CD4-positive, alpha-beta memory T cell (primary cell): ENCODE measurements around the gene TUBG2. TPM values are rescaled to one million over a fixed set of nuclear protein-coding genes. Genes with fewer than 3 reads are reported as not detected.

Experiments used
- CTCF ChIA-PET: fragments of 350-600 bp; sonication (Branson Sonifier 250); formaldehyde crosslinking; loops from one replicate; lab custom pipeline; 2021; ENCODE audit warnings: inconsistent platforms; ENCODE audit not compliant: partially characterized antibody; lab: Charles Lee
- POLR2A ChIA-PET: fragments of 350-600 bp; sonication (Branson Sonifier 250); formaldehyde crosslinking; loops from one replicate; lab custom pipeline; 2021; ENCODE audit not compliant: partially characterized antibody; lab: Charles Lee
- DNase-seq, 5 donors: peaks; one replicate each; pipeline versions ENCODE4 v3.0.0 to v3.0.0-alpha.2; 2020 to 2022; ENCODE audit warnings: mixed read lengths in 1 of 5
- H3K27ac ChIP-seq: one replicate; pipeline ENCODE4 v1.7.0; 2013; ENCODE audit warnings: low read depth, low read length
- H3K27me3 ChIP-seq: 2 replicates; pipeline ENCODE4 v1.7.0; 2013; ENCODE audit warnings: mild to moderate bottlenecking, low read length, moderate library complexity; ENCODE audit not compliant: insufficient read depth
- H3K36me3 ChIP-seq: 2 replicates; pipeline ENCODE4 v1.7.0; 2013; ENCODE audit warnings: mild to moderate bottlenecking, low read length, moderate library complexity; ENCODE audit not compliant: insufficient read depth
- H3K4me1 ChIP-seq: 2 replicates; pipeline ENCODE4 v1.7.0; 2013; ENCODE audit warnings: mild to moderate bottlenecking, low read length, moderate library complexity; ENCODE audit not compliant: insufficient read depth
- H3K4me3 ChIP-seq, 2 donors: one replicate each; pipeline ENCODE4 v1.7.0; 2013; ENCODE audit warnings: low read length in 2 of 2, mild to moderate bottlenecking in 1 of 2
- H3K9me3 ChIP-seq, 2 donors: one replicate each; pipeline ENCODE4 v1.7.0; 2013; ENCODE audit warnings: low read length in 2 of 2, control low read depth in 1 of 2; ENCODE audit not compliant: control insufficient read depth in 1 of 2
- H3K27ac Mint-ChIP-seq, 7 donors: one replicate each; pipeline ENCODE4 v1.8.0; 2020 to 2021; ENCODE audit warnings: mixed read lengths in 7 of 7, mild to moderate bottlenecking in 6 of 7, inconsistent platforms in 3 of 7, moderate library complexity in 3 of 7
- H3K27me3 Mint-ChIP-seq, 2 donors: one replicate each; pipeline ENCODE4 v1.8.0; 2020 to 2021; ENCODE audit warnings: mixed read lengths in 2 of 2
- H3K36me3 Mint-ChIP-seq, 2 donors: one replicate each; pipeline ENCODE4 v1.8.0; 2020 to 2021; ENCODE audit warnings: mixed read lengths in 2 of 2, inconsistent platforms in 1 of 2, mild to moderate bottlenecking in 1 of 2
- H3K4me1 Mint-ChIP-seq, 4 donors: one replicate each; pipeline ENCODE4 v1.8.0; 2020 to 2021; ENCODE audit warnings: mixed read lengths in 4 of 4, mild to moderate bottlenecking in 1 of 4
- H3K4me3 Mint-ChIP-seq, 8 donors: one replicate each; pipeline ENCODE4 v1.8.0; 2020 to 2021; ENCODE audit warnings: mixed read lengths in 8 of 8, mild to moderate bottlenecking in 7 of 8, moderate library complexity in 6 of 8, inconsistent platforms in 3 of 8
- H3K9me3 Mint-ChIP-seq, 8 donors: one replicate each; pipeline ENCODE4 v1.8.0; 2020 to 2021; ENCODE audit warnings: mixed read lengths in 8 of 8, mild to moderate bottlenecking in 5 of 8, inconsistent platforms in 3 of 8, moderate library complexity in 1 of 8
- intact Hi-C: fragments of 100-400 bp; cut with micrococcal nuclease; formaldehyde crosslinking; loops from one replicate; pipeline ENCODE4 v1.15.1; 2023
- microRNA-seq: library from miRNA; unstranded; fragments of <30 nt; microRNA quantifications from one replicate; pipeline ENCODE4 v1.2.0, GENCODE V29; 2021; ENCODE audit warnings: borderline replicate concordance, borderline number of aligned reads, borderline microRNAs expressed, mixed read lengths
- polyA plus RNA-seq, 2 donors: library from polyadenylated mRNA; unstranded; fragments of 300-500 nt; fragmentation: Illumina TruSeq; gene quantifications; one replicate each; pipeline ENCODE4 v1.2.3, GENCODE V29; 2021
- total RNA-seq, 2 experiments: library from RNA; stranded (reverse); gene quantifications; one replicate each; pipeline ENCODE4 v1.2.3, GENCODE V29; 2021

The TUBG2 gene
- total and polyA plus RNA-seq, 4 experiments from 2014 or later = 3.0 to 19.1 (median 11.5) TPM

GRCh38 chr17:42704837-42705494, 45.9 kb downstream of the TUBG2 start:
- ChIA-PET POLR2A (interaction anchor here (0.6 kb wide), 1 partner anchor 8 kb away, joined by 3 read pairs; no protein-coding TSS in a partner anchor), CTCF (interaction anchor here (0.7 to 1.6 kb wide), 2 partner anchors 9 to 127 kb away, joined by 3 to 6 read pairs; partner anchors contain the start of gene PSMC3IP)
- H3K4me3 ChIP-seq = no peak overlapping the region
- peak overlapping the region in 6 of 8 donors; percentile 31 to 67 (median 56) for H3K4me3 Mint-ChIP-seq
- peak overlapping the region in 2 of 7 donors; percentile 20 to 66 for H3K27ac Mint-ChIP-seq
- peaks cover 66 to 68% of the 10 kb centered on the region in 2 donors for H3K36me3 Mint-ChIP-seq
- no peaks in the 10 kb centered on the region for H3K9me3 ChIP-seq
- no peaks in the 10 kb centered on the region for H3K27me3 ChIP-seq
- intact Hi-C loops = no loop called here
- peaks cover 29 to 66% (median 41%) of the 10 kb centered on the region in 4 donors for H3K4me1 Mint-ChIP-seq
- DNase-seq = no peak
- H3K4me1 ChIP-seq = peaks cover 55% of the 10 kb centered on the region
- H3K36me3 ChIP-seq = peaks cover 48% of the 10 kb centered on the region
- H3K27me3 Mint-ChIP-seq = no peaks in the 10 kb centered on the region
- H3K27ac ChIP-seq = no peak overlapping the region
- no peaks in the 10 kb centered on the region for H3K9me3 Mint-ChIP-seq

- peak overlapping the region; percentile 64 to 84 (median 74) for H3K4me3 Mint-ChIP-seq
- peak overlapping the region in 6 of 7 donors; percentile 9 to 74 (median 30) for H3K27ac Mint-ChIP-seq
- POLR2A ChIA-PET = interaction anchor here (0.6 to 1.1 kb wide), 7 partner anchors 24 to 739 kb away, joined by 3 to 4 read pairs (median 3); partner anchors contain the start of genes PLEKHH3, RETREG3 and TUBG1
- no peaks in the 10 kb centered on the region for H3K9me3 ChIP-seq
- H3K36me3 Mint-ChIP-seq = peaks cover 68 to 70% of the 10 kb centered on the region in 2 donors
- peaks cover 58% of the 10 kb centered on the region for H3K4me1 ChIP-seq
- H3K4me1 Mint-ChIP-seq = peaks cover 29 to 73% (median 40%) of the 10 kb centered on the region in 4 donors
- H3K27ac ChIP-seq = peak overlapping the region; percentile 9
- no peaks in the 10 kb centered on the region for H3K27me3 ChIP-seq
- H3K4me3 ChIP-seq = no peak overlapping the region
- CTCF ChIA-PET = interaction anchor here (0.6 to 1.3 kb wide), 4 partner anchors 14 to 485 kb away, joined by 3 to 4 read pairs (median 4); no protein-coding TSS in a partner anchor
- DNase-seq = peak; percentile 73 to 79 (median 78)
- intact Hi-C loops = loop anchor here (2.0 kb wide), 1 partner anchor 28 kb away; no protein-coding TSS in a partner anchor
- H3K36me3 ChIP-seq = peaks cover 48% of the 10 kb centered on the region
- H3K27me3 Mint-ChIP-seq = no peaks in the 10 kb centered on the region
- H3K9me3 Mint-ChIP-seq = no peaks in the 10 kb centered on the region
Measured at GRCh38 chr17:42706732-42707131, 47.6 kb downstream of the TUBG2 start.

GRCh38 chr17:42708588-42708987, 49.5 kb downstream of the TUBG2 start:
- Histone ChIP-seq H3K36me3 (peaks cover 41% of the 10 kb centered on the region), H3K27me3 (no peaks in the 10 kb centered on the region), H3K27ac (no peak overlapping the region), H3K4me1 (peaks cover 58% of the 10 kb centered on the region), H3K4me3 (no peak overlapping the region), H3K9me3 (no peaks in the 10 kb centered on the region)
- Mint-ChIP-seq H3K27ac (peak overlapping the region in 2 of 7 donors; percentile 32 to 76), H3K36me3 (peaks cover 68 to 70% of the 10 kb centered on the region in 2 donors), H3K4me1 (peaks cover 29 to 68% (median 40%) of the 10 kb centered on the region in 4 donors), H3K9me3 (no peaks in the 10 kb centered on the region), H3K4me3 (peak overlapping the region in 5 of 8 donors; percentile 26 to 66 (median 59)), H3K27me3 (no peaks in the 10 kb centered on the region)
- CTCF ChIA-PET = interaction anchor here (0.5 to 1.4 kb wide), 4 partner anchors 10 to 774 kb away, joined by 3 to 7 read pairs (median 4); no protein-coding TSS in a partner anchor
- peak in 2 of 5 donors; percentile 19 for DNase-seq
- intact Hi-C loops = no loop called here
- POLR2A ChIA-PET = interaction anchor here (1.0 kb wide), 1 partner anchor 28 kb away, joined by 3 read pairs; no protein-coding TSS in a partner anchor

- no peaks in the 10 kb centered on the region for H3K27me3 ChIP-seq
- no peak for DNase-seq
- no peaks in the 10 kb centered on the region for H3K9me3 ChIP-seq
- peaks cover 56% of the 10 kb centered on the region for H3K4me1 ChIP-seq
- POLR2A ChIA-PET = interaction anchor here (1.1 kb wide), 1 partner anchor 466 kb away, joined by 3 read pairs; no protein-coding TSS in a partner anchor
- CTCF ChIA-PET = interaction anchor here (0.9 to 1.4 kb wide), 7 partner anchors 9 to 131 kb away, joined by 3 to 7 read pairs (median 4); no protein-coding TSS in a partner anchor
- Mint-ChIP-seq H3K27ac (no peak overlapping the region), H3K9me3 (no peaks in the 10 kb centered on the region), H3K4me3 (peak overlapping the region in 1 of 8 donors; percentile 21), H3K4me1 (peaks cover 28 to 58% (median 39%) of the 10 kb centered on the region in 4 donors), H3K36me3 (peaks cover 68 to 69% of the 10 kb centered on the region in 2 donors), H3K27me3 (no peaks in the 10 kb centered on the region)
- no peak overlapping the region for H3K4me3 ChIP-seq
- H3K27ac ChIP-seq = no peak overlapping the region
- intact Hi-C loops = no loop called here
- H3K36me3 ChIP-seq = peaks cover 42% of the 10 kb centered on the region
Measured at GRCh38 chr17:42709561-42709960, 50.5 kb downstream of the TUBG2 start.

Small RNA genes within 50 kb of the gene (microRNA-seq; reads per million reads assigned to microRNA genes)
- not detected for gene MIR6780A

Other genes with a start within 250 kb of the TUBG2 start
- under 1 TPM; 0.52 to 0.61 TPM for gene CAVIN1, start 236.0 kb upstream of the TUBG2 start, total RNA-seq
- 1 to 10 TPM in 1 of 2 donors, not detected in 1; 1.5 TPM for gene CAVIN1, start 236.0 kb upstream of the TUBG2 start, polyA plus RNA-seq
- gene ATP6V0A1, start 200.4 kb upstream of the TUBG2 start, total RNA-seq = 10 to 100 TPM; 13.1 to 15.9 TPM
- gene ATP6V0A1, start 200.4 kb upstream of the TUBG2 start, polyA plus RNA-seq = 1 to 10 TPM; 3.9 to 6.4 TPM
- 10 to 100 TPM; 20.6 to 22.8 TPM for gene NAGLU, start 123.0 kb upstream of the TUBG2 start, total RNA-seq
- 10 to 100 TPM in 1 of 2 donors, 1 to 10 TPM in 1; 8.5 to 15.5 TPM for gene NAGLU, start 123.0 kb upstream of the TUBG2 start, polyA plus RNA-seq
- gene HSD17B1, start 106.4 kb upstream of the TUBG2 start, total RNA-seq = 1 to 10 TPM; 1.2 TPM
- under 1 TPM; 0.07 to 0.88 TPM for gene HSD17B1, start 106.4 kb upstream of the TUBG2 start, polyA plus RNA-seq
- 10 to 100 TPM; 65.2 to 71.1 TPM for gene COASY, start 97.1 kb upstream of the TUBG2 start, total RNA-seq
- 10 to 100 TPM; 44.6 to 66.0 TPM for gene COASY, start 97.1 kb upstream of the TUBG2 start, polyA plus RNA-seq
- gene MLX, start 92.2 kb upstream of the TUBG2 start, total RNA-seq = 10 to 100 TPM; 73.3 to 73.7 TPM
- gene MLX, start 92.2 kb upstream of the TUBG2 start, polyA plus RNA-seq = 10 to 100 TPM; 38.1 to 53.6 TPM
- gene PSMC3IP, start 81.6 kb upstream of the TUBG2 start, total RNA-seq = 1 to 10 TPM; 3.4 to 4.5 TPM
- gene PSMC3IP, start 81.6 kb upstream of the TUBG2 start, polyA plus RNA-seq = 1 to 10 TPM in 1 of 2 donors, under 1 TPM in 1; 0.93 to 1.9 TPM
- 100 to 1,000 TPM; 128 to 134 TPM for gene RETREG3, start 49.9 kb upstream of the TUBG2 start, total RNA-seq
- 100 to 1,000 TPM; 106 to 123 TPM for gene RETREG3, start 49.9 kb upstream of the TUBG2 start, polyA plus RNA-seq
- gene TUBG1, start 49.6 kb upstream of the TUBG2 start, total RNA-seq = 10 to 100 TPM; 13.6 to 16.5 TPM
- 10 to 100 TPM in 1 of 2 donors, 1 to 10 TPM in 1; 6.4 to 12.8 TPM for gene TUBG1, start 49.6 kb upstream of the TUBG2 start, polyA plus RNA-seq
- gene PLEKHH3, start 17.7 kb downstream of the TUBG2 start, total RNA-seq = under 1 TPM; 0.15 to 0.22 TPM
- under 1 TPM; 0.16 to 0.32 TPM for gene PLEKHH3, start 17.7 kb downstream of the TUBG2 start, polyA plus RNA-seq
- gene CCR10, start 22.6 kb downstream of the TUBG2 start, total RNA-seq = under 1 TPM; 0.53 to 0.81 TPM
- 10 to 100 TPM in 1 of 2 donors, 1 to 10 TPM in 1; 9.1 to 10.7 TPM for gene CCR10, start 22.6 kb downstream of the TUBG2 start, polyA plus RNA-seq
- gene CNTNAP1, start 23.2 kb downstream of the TUBG2 start, total RNA-seq = 1 to 10 TPM; 2.5 to 3.0 TPM
- gene CNTNAP1, start 23.2 kb downstream of the TUBG2 start, polyA plus RNA-seq = 1 to 10 TPM in 1 of 2 donors, not detected in 1; 1.2 TPM
- gene EZH1, start 85.8 kb downstream of the TUBG2 start, total RNA-seq = 100 to 1,000 TPM; 184 to 192 TPM
- 10 to 100 TPM; 20.1 to 38.6 TPM for gene EZH1, start 85.8 kb downstream of the TUBG2 start, polyA plus RNA-seq
- not detected for gene RAMP2, start 101.9 kb downstream of the TUBG2 start, total RNA-seq
- gene RAMP2, start 101.9 kb downstream of the TUBG2 start, polyA plus RNA-seq = not detected
- gene VPS25, start 114.2 kb downstream of the TUBG2 start, total RNA-seq = 10 to 100 TPM; 39.3 to 43.6 TPM
- gene VPS25, start 114.2 kb downstream of the TUBG2 start, polyA plus RNA-seq = 10 to 100 TPM; 39.8 to 63.3 TPM
- gene WNK4, start 121.3 kb downstream of the TUBG2 start, total RNA-seq = under 1 TPM; 0.14 to 0.41 TPM
- gene WNK4, start 121.3 kb downstream of the TUBG2 start, polyA plus RNA-seq = not detected
- 10 to 100 TPM; 27.7 to 30.1 TPM for gene COA3, start 139.4 kb downstream of the TUBG2 start, total RNA-seq
- 100 to 1,000 TPM; 110 to 153 TPM for gene COA3, start 139.4 kb downstream of the TUBG2 start, polyA plus RNA-seq
- not detected for gene CNTD1, start 139.6 kb downstream of the TUBG2 start, total RNA-seq
- under 1 TPM; 0.22 to 0.43 TPM for gene CNTD1, start 139.6 kb downstream of the TUBG2 start, polyA plus RNA-seq
- 100 to 1,000 TPM; 103 to 104 TPM for gene BECN1, start 165.0 kb downstream of the TUBG2 start, total RNA-seq
- 100 to 1,000 TPM; 135 to 190 TPM for gene BECN1, start 165.0 kb downstream of the TUBG2 start, polyA plus RNA-seq
- 10 to 100 TPM; 65.1 to 69.9 TPM for gene PSME3, start 174.1 kb downstream of the TUBG2 start, total RNA-seq
- 100 to 1,000 TPM; 125 to 171 TPM for gene PSME3, start 174.1 kb downstream of the TUBG2 start, polyA plus RNA-seq
- 1 to 10 TPM; 2.7 TPM for gene AOC2, start 185.3 kb downstream of the TUBG2 start, total RNA-seq
- under 1 TPM in 1 of 2 donors, not detected in 1; 0.17 TPM for gene AOC2, start 185.3 kb downstream of the TUBG2 start, polyA plus RNA-seq
- gene AOC3, start 191.9 kb downstream of the TUBG2 start, total RNA-seq = 1 to 10 TPM in 1 of 2 experiments, under 1 TPM in 1; 0.58 to 1.2 TPM
- not detected for gene AOC3, start 191.9 kb downstream of the TUBG2 start, polyA plus RNA-seq
- gene G6PC1, start 241.5 kb downstream of the TUBG2 start, total RNA-seq = not detected
- not detected for gene G6PC1, start 241.5 kb downstream of the TUBG2 start, polyA plus RNA-seq